Occipital lobe (tissue), 2 donors: ENCODE measurements around the gene ACOT2. TPM values are rescaled to one million over a fixed set of nuclear protein-coding genes. Genes with fewer than 3 reads are reported as not detected.
"Not testable (repeated sequence)": the region's sequence is repeated elsewhere in the genome, so short reads cannot be mapped to it uniquely, and the experiment has no call there.

Source experiments
- DNase-seq: peaks from one replicate; lab custom pipeline; 2025; lab: John Stamatoyannopoulos, UW
- total RNA-seq: library from RNA; depleted of rRNA; stranded (reverse); fragments of >200 nt; gene quantifications from one replicate; pipeline ENCODE4 v1.2.3, GENCODE V29; 2014

ACOT2 gene, protein sequence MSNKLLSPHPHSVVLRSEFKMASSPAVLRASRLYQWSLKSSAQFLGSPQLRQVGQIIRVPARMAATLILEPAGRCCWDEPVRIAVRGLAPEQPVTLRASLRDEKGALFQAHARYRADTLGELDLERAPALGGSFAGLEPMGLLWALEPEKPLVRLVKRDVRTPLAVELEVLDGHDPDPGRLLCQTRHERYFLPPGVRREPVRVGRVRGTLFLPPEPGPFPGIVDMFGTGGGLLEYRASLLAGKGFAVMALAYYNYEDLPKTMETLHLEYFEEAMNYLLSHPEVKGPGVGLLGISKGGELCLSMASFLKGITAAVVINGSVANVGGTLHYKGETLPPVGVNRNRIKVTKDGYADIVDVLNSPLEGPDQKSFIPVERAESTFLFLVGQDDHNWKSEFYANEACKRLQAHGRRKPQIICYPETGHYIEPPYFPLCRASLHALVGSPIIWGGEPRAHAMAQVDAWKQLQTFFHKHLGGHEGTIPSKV
- total RNA-seq: 36.0 TPM

GRCh38 chr14:73569185-73569958, at the start of gene ACOT2:
TSS of gene ACOT2 (plus strand) at chr14:73569213. CDS start at chr14:73569241, 28 bp downstream.
- peak; percentile 59 for DNase-seq

GRCh38 chr14:73521229-73521628, 47.8 kb upstream of the ACOT2 start:
- DNase-seq: no peak

- no peak for DNase-seq
Measured at GRCh38 chr14:73524493-73524892, 44.5 kb upstream of the ACOT2 start.

DNA sequence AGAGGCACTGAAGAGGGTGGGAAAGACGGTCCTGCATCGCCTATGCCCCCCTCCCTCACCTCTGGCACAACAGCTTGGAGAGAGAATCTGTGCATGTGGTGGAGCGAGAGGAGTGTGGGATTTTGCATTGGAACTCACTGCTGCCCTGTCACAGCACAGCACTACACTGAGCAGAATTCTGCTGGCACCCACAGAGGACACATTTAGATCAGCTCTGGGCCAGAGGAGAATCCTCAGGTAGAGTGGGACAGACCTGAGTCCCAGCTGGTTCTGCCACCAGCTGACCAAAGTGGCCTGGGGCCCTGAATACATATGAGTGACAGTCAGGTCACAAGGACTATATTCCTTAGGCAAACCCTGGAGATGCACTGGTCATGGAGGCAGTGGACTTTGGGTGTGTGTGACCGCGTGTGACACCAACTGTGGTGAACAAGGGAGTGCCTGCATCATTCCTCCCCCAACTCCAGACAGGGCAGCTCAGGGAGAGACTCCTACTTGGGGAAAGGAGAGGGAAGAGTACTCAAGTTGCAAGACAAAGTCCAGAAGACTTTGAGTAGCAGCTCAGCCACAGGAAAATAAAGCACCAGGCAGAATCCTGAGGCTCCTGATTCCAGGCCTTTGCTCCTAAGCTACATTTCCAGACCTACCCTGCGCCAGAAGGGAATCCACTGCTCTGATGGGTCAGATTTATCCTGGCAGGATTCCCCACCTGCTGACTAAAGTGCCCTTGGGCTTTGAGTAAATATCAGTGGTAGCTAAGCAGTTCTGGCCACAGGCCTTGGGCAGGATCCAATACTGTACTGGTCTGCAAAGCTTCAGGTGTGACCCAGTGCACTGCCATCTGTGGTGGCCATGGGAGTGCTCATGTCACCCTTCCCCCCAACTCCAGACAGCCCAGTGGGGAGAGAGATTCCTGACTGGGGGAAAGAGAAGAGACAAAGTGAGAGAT, 42.7 kb upstream of the ACOT2 start:
- DNase-seq: no peak

DNA sequence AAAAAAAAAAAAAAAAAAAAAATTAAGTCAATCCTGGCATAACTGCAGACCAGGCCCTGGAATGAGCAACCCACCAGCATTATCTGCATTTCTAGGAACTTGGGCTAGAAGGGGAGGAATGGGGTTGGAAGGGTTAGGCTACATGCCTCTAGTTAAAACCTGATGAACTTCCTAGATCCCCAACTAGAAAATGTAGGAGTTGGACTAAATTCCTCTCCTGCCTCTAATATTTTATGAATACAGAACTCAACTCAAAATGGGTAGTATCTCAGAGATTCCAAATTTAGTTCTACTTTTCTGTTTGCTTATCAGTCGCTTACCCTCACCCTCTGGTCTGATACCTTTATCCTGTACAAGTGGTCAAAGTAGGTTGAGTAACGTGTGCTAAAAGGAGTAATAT, 39.7 kb upstream of the ACOT2 start:
- DNase-seq: not testable (repeated sequence)

DNA sequence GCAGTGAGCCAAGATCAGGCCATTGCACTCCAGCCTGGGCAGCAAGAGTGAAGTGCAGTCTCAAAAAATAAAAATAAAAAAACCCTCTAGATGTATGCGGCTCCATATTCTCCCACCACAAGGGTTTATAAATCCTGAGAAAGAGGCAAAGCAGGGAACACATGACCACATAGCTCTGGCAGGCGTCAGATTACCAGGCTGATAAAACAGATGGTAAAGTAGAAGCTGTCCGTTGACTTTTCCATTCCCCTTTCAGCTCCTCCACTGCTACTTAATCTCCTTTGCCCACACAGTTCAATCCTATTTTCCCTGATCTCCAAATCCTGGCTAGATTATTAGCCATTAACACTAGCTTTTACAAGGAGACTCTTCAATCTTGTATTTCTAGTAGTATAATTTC, 37.0 kb upstream of the ACOT2 start:
- DNase-seq: not testable (repeated sequence)

GRCh38 chr14:73537244-73538045, 31.6 kb upstream of the ACOT2 start:
- not testable (repeated sequence) for DNase-seq

- DNase-seq: not testable (repeated sequence)
Measured at GRCh38 chr14:73539017-73539416, 30.0 kb upstream of the ACOT2 start.

GRCh38 chr14:73542961-73543360, 26.1 kb upstream of the ACOT2 start:
- not testable (repeated sequence) for DNase-seq

GRCh38 chr14:73545353-73545752, 23.7 kb upstream of the ACOT2 start:
- DNase-seq: not testable (repeated sequence)

- DNase-seq: not testable (repeated sequence)
Measured at GRCh38 chr14:73549097-73549496, 19.9 kb upstream of the ACOT2 start.

DNA sequence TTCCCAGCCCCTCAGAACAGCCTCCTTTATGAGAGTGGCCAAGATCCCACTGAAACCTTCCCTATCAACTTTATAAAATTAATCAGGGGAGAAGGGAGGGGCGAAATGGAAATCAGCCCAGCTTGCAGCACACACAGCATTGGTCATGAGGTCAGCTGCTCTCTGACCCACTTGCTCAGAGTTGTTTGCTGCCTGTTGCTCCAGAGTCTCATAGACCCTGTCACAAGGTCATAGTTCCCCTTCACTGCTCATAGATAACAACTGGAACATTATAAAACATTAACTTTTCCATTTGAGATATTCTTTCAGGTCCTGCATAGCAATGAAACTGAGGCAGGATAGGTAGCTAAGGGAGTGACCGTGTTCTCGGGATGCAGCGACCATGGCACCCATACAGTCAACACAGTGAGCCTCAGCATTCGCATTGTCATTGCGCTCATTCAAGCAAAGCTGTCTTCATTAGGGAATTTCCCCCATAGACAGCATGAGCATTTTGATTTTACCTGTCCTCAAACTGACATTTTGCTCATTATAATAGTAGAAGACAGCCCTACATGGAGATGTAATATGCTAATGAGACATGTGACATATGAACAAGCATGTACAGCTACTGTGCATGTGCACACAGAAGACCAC, 19.0 kb upstream of the ACOT2 start:
- not testable (repeated sequence) for DNase-seq

GRCh38 chr14:73553845-73554244, 15.2 kb upstream of the ACOT2 start:
- DNase-seq: no peak

GRCh38 chr14:73557201-73557600, 11.8 kb upstream of the ACOT2 start:
- not testable (repeated sequence) for DNase-seq

GRCh38 chr14:73558238-73558637, 10.8 kb upstream of the ACOT2 start:
- not testable (repeated sequence) for DNase-seq

DNA sequence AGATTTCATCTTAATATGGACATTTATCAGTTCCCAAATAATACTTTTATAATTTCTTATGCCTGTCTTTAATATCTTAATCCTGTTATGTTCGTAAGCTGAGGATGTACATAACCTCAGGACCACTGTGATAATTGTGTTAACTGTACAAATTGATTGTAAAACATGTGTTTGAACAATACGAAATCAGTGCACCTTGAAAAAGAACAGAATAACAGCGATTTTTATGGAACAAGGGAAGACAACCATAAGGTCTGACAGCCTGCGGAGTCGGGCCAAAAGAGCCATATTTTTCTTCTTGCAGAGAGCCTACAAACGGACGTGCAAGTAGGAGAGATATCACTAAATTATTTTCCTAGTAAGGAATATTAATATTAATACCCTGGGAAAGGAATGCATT, 6.8 kb upstream of the ACOT2 start:
- not testable (repeated sequence) for DNase-seq

GRCh38 chr14:73562696-73563095, 6.3 kb upstream of the ACOT2 start:
- not testable (repeated sequence) for DNase-seq

- not testable (repeated sequence) for DNase-seq
Measured at GRCh38 chr14:73566431-73566830, 2.6 kb upstream of the ACOT2 start.

DNA sequence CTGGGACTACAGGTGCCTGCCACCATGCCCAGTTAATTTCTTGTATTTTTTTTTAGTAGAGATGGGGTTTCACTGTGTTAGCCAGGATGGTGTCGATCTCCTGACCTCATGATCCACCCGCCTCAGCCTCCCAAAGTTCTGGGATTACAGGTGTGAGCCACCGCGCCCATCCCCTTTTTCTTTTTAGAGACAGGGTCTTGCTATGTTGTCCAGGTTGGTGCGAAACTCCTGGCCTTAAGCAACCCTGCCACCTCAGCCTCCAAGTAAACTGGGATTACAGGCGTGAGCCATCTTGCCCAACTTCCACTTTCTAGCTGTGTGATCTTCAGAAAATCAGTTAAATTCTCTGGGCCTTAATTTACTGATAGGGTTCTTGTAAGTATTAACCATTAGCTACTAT, 2.1 kb upstream of the ACOT2 start:
- DNase-seq: not testable (repeated sequence)

GRCh38 chr14:73567358-73567757, 1.7 kb upstream of the ACOT2 start:
- no peak for DNase-seq
